Measurements from ENCODE around the gene URB1. TPM values are rescaled to one million over a fixed set of nuclear protein-coding genes. Genes with fewer than 3 reads are reported as not detected.

The URB1 gene
- total and polyA plus RNA-seq, 2 of the 8 experiments (the other 6 are each of a cell fraction or from before 2014, with no cell fraction given), result 8.1 to 28.9 TPM

DNA sequence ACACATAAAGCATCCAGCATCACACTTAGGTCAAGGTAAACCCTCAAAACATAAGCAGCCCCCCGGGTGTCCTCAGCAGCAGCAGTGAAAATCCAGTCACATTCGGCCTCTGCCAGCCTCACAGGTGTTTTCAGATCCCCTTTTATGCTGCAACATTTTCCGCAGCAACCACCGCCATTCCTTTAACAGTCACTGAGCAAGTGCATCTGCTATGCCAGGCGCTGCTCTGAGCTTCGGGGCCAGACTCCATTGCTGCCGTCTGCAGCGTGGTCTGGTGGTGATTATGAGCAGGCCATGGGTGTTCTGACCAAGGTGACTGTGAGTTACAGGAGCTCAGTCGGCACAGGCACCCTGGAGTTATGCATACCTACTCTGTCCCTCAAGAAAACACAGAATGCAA is 4.5 kb downstream of the URB1 start:
- Histone ChIP-seq H2BK5ac (ENCODE audit: low read depth, low read length) (no peak overlapping the region), H3K4me1 (replicated peaks in 1 of 4; ENCODE audit: control insufficient read depth in 3 of 4, insufficient read depth in 4 of 4, low read length in 3 of 4) (peaks cover 0 to 6% (median 5%) of the 10 kb centered on the region in 4 experiments), H4K8ac (ENCODE audit: extremely low read depth, insufficient read depth, low read length) (no peak overlapping the region; the same call in 1 of the 2 replicates), H2BK15ac (ENCODE audit: low read length) (no peak overlapping the region), H4K20me1 (replicated peaks in 1 of 2; ENCODE audit: control insufficient read depth in 1 of 2, insufficient read depth in 2 of 2, low read length in 2 of 2) (peaks cover 17 to 24% of the 10 kb centered on the region in 2 experiments), H3K18ac (ENCODE audit: extremely low read depth, low read length) (no peak overlapping the region), H2AFZ (ENCODE audit: low read length) (no peak overlapping the region), H3K79me1 (ENCODE audit: low read depth, low read length) (peaks cover 22% of the 10 kb centered on the region), H4K91ac (replicated peaks; ENCODE audit: insufficient read length, low read length) (no peak overlapping the region), H3K4me2 (ENCODE audit: insufficient read depth in 1 of 2, low read depth in 2 of 2, low read length in 2 of 2) (no peak overlapping the region; a peak in 1 of 4 replicates), H3K14ac (ENCODE audit: insufficient read length) (no peak overlapping the region), H3K79me2 (ENCODE audit: control insufficient read depth in 1 of 2, insufficient read depth in 2 of 2, low read length in 2 of 2) (peaks cover 30 to 62% of the 10 kb centered on the region in 2 experiments), H2BK20ac (ENCODE audit: low read length) (no peak overlapping the region), H3K36me3 (ENCODE audit: control insufficient read depth in 2 of 4, insufficient read depth in 4 of 4, low read length in 3 of 4) (peaks cover 6 to 18% (median 12%) of the 10 kb centered on the region in 4 experiments; a peak in 7 of 8 replicates), H2BK120ac (replicated peaks; ENCODE audit: low read depth, low read length) (no peak overlapping the region), H2BK12ac (ENCODE audit: low read depth, low read length) (no peak overlapping the region), H4K5ac (ENCODE audit: insufficient read length, low read depth, low read length) (no peak overlapping the region), H3K4me3 (ENCODE audit: extremely low read depth in 1 of 4, insufficient read depth in 2 of 4, low read depth in 3 of 4, low read length in 4 of 4) (no peak overlapping the region), H3K23me2 (ENCODE audit: low read depth, low read length) (0 out of 2 replicates have a peak, but pooled peaks cover 3% of the 10 kb centered on the region), H3K9ac (replicated peaks in 1 of 4; ENCODE audit: extremely low read depth in 1 of 4, low read depth in 3 of 4, low read length in 3 of 4) (no peak overlapping the region), H3K9me3 (ENCODE audit: insufficient read depth in 2 of 2, low read depth in 1 of 2, low read length in 1 of 2) (peaks cover under 1 to 4% of the 10 kb centered on the region in 2 experiments; a peak in 2 of 4 replicates), H3K27me3 (replicated peaks in 1 of 4; ENCODE audit: control insufficient read depth in 3 of 4, extremely low read depth in 1 of 4, insufficient read depth in 3 of 4, low read length in 3 of 4) (no peaks in the 10 kb centered on the region), H3K56ac (replicated peaks; ENCODE audit: insufficient read length, low read depth, low read length) (no peak overlapping the region), H3K4ac (replicated peaks; ENCODE audit: insufficient read length, low read depth, low read length) (no peak overlapping the region), H3K23ac (ENCODE audit: insufficient read length) (no peak overlapping the region), H3K27ac (ENCODE audit: low read depth, low read length) (no peak overlapping the region), H2AK5ac (ENCODE audit: low read depth, low read length) (no peak overlapping the region)
- ChIA-PET POLR2A (ENCODE audit: partially characterized antibody) (no interaction called here), CTCF (ENCODE audit: partially characterized antibody) (interaction anchor here (0.7 to 0.8 kb wide), 2 partner anchors 13 to 540 kb away, joined by 3 read pairs; no protein-coding TSS in a partner anchor)
- WGBS, 2 experiments (ENCODE audit: extremely low coverage in 1 of 2, insufficient coverage in 1 of 2, insufficient read length in 1 of 2, insufficient replicate concordance in 2 of 2, low coverage in 1 of 2, low lambda C conversion rate in 2 of 2, missing lambda C conversion rate in 1 of 2), result 92% methylated on average over 9 of the region's 9 CpGs; no CpG with 5 or more reads in 1 of the 2 experiments
- FAIRE-seq (no peak), DNase-seq (ENCODE audit: low read depth in 1 of 2, low spot score in 2 of 2) (no peak)
- no peak for TF ChIP-seq CHD2 (IDR thresholded peaks at IDR 0.05; ENCODE audit: low read length)
- no peak for TF ChIP-seq RNF2 (IDR thresholded peaks at IDR 0.05; ENCODE audit: borderline replicate concordance, low read depth, low read length, missing control alignments, poor library complexity, severe bottlenecking)
- TF ChIP-seq, protein P1, sequence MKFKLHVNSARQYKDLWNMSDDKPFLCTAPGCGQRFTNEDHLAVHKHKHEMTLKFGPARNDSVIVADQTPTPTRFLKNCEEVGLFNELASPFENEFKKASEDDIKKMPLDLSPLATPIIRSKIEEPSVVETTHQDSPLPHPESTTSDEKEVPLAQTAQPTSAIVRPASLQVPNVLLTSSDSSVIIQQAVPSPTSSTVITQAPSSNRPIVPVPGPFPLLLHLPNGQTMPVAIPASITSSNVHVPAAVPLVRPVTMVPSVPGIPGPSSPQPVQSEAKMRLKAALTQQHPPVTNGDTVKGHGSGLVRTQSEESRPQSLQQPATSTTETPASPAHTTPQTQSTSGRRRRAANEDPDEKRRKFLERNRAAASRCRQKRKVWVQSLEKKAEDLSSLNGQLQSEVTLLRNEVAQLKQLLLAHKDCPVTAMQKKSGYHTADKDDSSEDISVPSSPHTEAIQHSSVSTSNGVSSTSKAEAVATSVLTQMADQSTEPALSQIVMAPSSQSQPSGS (IDR thresholded peaks at IDR 0.05; ENCODE audit: low read length), result no peak
- no peak for TF ChIP-seq TBP (IDR thresholded peaks at IDR 0.05; ENCODE audit: low read depth, low read length)
- no peak for TF ChIP-seq EZH2 (IDR thresholded peaks at IDR 0.05; ENCODE audit: low read depth, low read length, severe bottlenecking)
- no peak for TF ChIP-seq PHF8 (conservative IDR thresholded peaks at IDR 0.05; ENCODE audit: low read depth, low read length)
